SK-N-SH (cell line): ENCODE results near the gene RAB1A. TPM values are rescaled to one million over a fixed set of nuclear protein-coding genes. Genes with fewer than 3 reads are reported as not detected.
"Not testable (repeated sequence)": the region's sequence is repeated elsewhere in the genome, so short reads cannot be mapped to it uniquely, and the experiment has no call there.

Source experiments
- CTCF ChIA-PET: fragments of 300-600, 350-600 bp; formaldehyde crosslinking; extraction: SDS; loops from one replicate; lab custom pipeline; 2021; lab: Yijun Ruan, JAX
- POLR2A ChIA-PET: fragments of 350-600 bp; sonication (Branson Sonifier 250); formaldehyde crosslinking; extraction: SDS; loops from one replicate; lab custom pipeline; 2020; ENCODE audit warnings: antibody characterized with exemption, inconsistent platforms; lab: Yijun Ruan, JAX
- DNase-seq: peaks from one replicate; pipeline ENCODE4 v3.0.0; 2012
- H2AFZ ChIP-seq: fragments of 200-600 bp; sonication (generic); 2 replicates; pipeline ENCODE4 v1.8.1; 2016; ENCODE audit warnings: antibody characterized with exemption, mild to moderate bottlenecking, low read depth
- H3F3A ChIP-seq: fragments of 200-600 bp; sonication (generic); replicated peaks from 2 replicates; pipeline ENCODE3; 2016; ENCODE audit warnings: antibody characterized with exemption, mild to moderate bottlenecking; ENCODE audit not compliant: insufficient read depth
- H3K27ac ChIP-seq, 2 experiments: fragments of 200-500 bp in 1 of 2; fragments of 200-600 bp in 1 of 2; sonication (Bioruptor generic) in 1 of 2; sonication (generic), shearing (Covaris generic) in 1 of 2; 2 replicates each; pipeline versions ENCODE4 v1.5.1 to v1.6.1; 2014 to 2016; ENCODE audit warnings: low read depth in 2 of 2, inconsistent platforms in 1 of 2, low read length in 1 of 2, mild to moderate bottlenecking in 1 of 2, mixed read lengths in 1 of 2
- H3K27me3 ChIP-seq: fragments of 200-600 bp; sonication (generic), shearing (Covaris generic); 2 replicates; pipeline ENCODE4 v1.6.1; 2016; ENCODE audit warnings: mixed run types; ENCODE audit not compliant: insufficient read depth
- H3K36me3 ChIP-seq, 2 experiments: fragments of 200-500 bp in 1 of 2; fragments of 200-600 bp in 1 of 2; sonication (Bioruptor generic) in 1 of 2; sonication (generic) in 1 of 2; replicated peaks in 1 of 2; 2 replicates each; pipeline versions ENCODE3 to v1.5.1; 2014 to 2016; ENCODE audit warnings: low read length in 1 of 2, mild to moderate bottlenecking in 1 of 2; ENCODE audit not compliant: insufficient read depth in 2 of 2, control insufficient read depth in 1 of 2
- H3K4me1 ChIP-seq, 2 experiments: fragments of 200-500 bp in 1 of 2; fragments of 200-600 bp in 1 of 2; sonication (Bioruptor generic) in 1 of 2; sonication (generic), shearing (Covaris generic) in 1 of 2; 2 replicates each; pipeline versions ENCODE4 v1.5.1 to v1.6.1; 2014 to 2016; ENCODE audit warnings: low read depth in 1 of 2, low read length in 1 of 2, mixed run types in 1 of 2; ENCODE audit not compliant: insufficient read depth in 2 of 2, control insufficient read depth in 1 of 2
- H3K4me2 ChIP-seq: fragments of 200-600 bp; sonication (generic), shearing (Covaris generic); 2 replicates; pipeline ENCODE4 v1.6.1; 2017; ENCODE audit warnings: mixed run types
- H3K4me3 ChIP-seq, 2 experiments: fragments of 200-500 bp in 1 of 2; fragments of 200-600 bp in 1 of 2; sonication (Bioruptor generic) in 1 of 2; sonication (generic), shearing (Covaris generic) in 1 of 2; 2 replicates each; pipeline versions ENCODE4 v1.5.1 to v1.8.1; 2014 to 2016; ENCODE audit warnings: low read depth in 2 of 2, inconsistent platforms in 1 of 2, low read length in 1 of 2, mild to moderate bottlenecking in 1 of 2, mixed read lengths in 1 of 2, moderate library complexity in 1 of 2
- H3K79me2 ChIP-seq: fragments of 200-600 bp; sonication (generic); 2 replicates; pipeline ENCODE4 v1.8.1; 2017; ENCODE audit warnings: mild to moderate bottlenecking; ENCODE audit not compliant: insufficient read depth
- H3K9ac ChIP-seq: fragments of 200-600 bp; sonication (generic); 2 replicates; pipeline ENCODE4 v1.6.1; 2017; ENCODE audit warnings: mixed run types
- H3K9me2 ChIP-seq: fragments of 200-600 bp; sonication (generic); 2 replicates; pipeline ENCODE4 v1.6.1; 2017; ENCODE audit warnings: mixed run types
- H3K9me3 ChIP-seq: fragments of 200-600 bp; sonication (generic); 2 replicates; pipeline ENCODE4 v1.6.1; 2017; ENCODE audit warnings: mixed run types, mild to moderate bottlenecking, moderate library complexity
- H4K20me1 ChIP-seq: fragments of 200-600 bp; sonication (generic); 2 replicates; pipeline ENCODE4 v1.6.1; 2017; ENCODE audit warnings: mild to moderate bottlenecking, mixed run types; ENCODE audit not compliant: insufficient read depth
- CHD2 ChIP-seq: fragments of 150-350 bp; IDR thresholded peaks from 2 replicates; pipeline ENCODE4 v1.6.1; 2018; ENCODE audit warnings: low read length; ENCODE audit not compliant: partially characterized antibody
- CTCF ChIP-seq: fragments of 200-600 bp; sonication (generic); IDR thresholded peaks from 2 replicates; pipeline ENCODE4 v1.6.1; 2017; ENCODE audit warnings: antibody characterized with exemption, mild to moderate bottlenecking, moderate library complexity
- ELF1 ChIP-seq: IDR thresholded peaks from 2 replicates; pipeline ENCODE4 v1.4.0; 2012
- EP300 ChIP-seq, 2 experiments: IDR thresholded peaks; 2 replicates each; pipeline versions ENCODE4 v1.4.0 to v1.6.1; 2012; ENCODE audit warnings: borderline replicate concordance in 1 of 2, low read depth in 1 of 2, low read length in 1 of 2
- EZH2phosphoT487 ChIP-seq: fragments of 200-600 bp; sonication (generic); IDR thresholded peaks from 2 replicates; pipeline ENCODE4 v1.6.1; 2017; ENCODE audit warnings: low read depth, mixed run types, mild to moderate bottlenecking, antibody characterized with exemption, moderate library complexity, borderline replicate concordance
- IRF3 ChIP-seq: fragments of 150-350 bp; IDR thresholded peaks from 2 replicates; pipeline ENCODE4 v1.6.1; 2016; ENCODE audit warnings: mild to moderate bottlenecking, low read depth, low read length
- NRF1 ChIP-seq: IDR thresholded peaks from 2 replicates; pipeline ENCODE4 v1.6.1; 2012; ENCODE audit warnings: low read depth, mild to moderate bottlenecking, low read length
- RAD21 ChIP-seq: IDR thresholded peaks from 2 replicates; pipeline ENCODE4 v1.6.1; 2012; ENCODE audit warnings: mild to moderate bottlenecking, low read length
- RCOR1 ChIP-seq: fragments of 150-350 bp; IDR thresholded peaks from 2 replicates; pipeline ENCODE4 v1.6.1; 2017; ENCODE audit warnings: antibody characterized with exemption, low read length
- RFX5 ChIP-seq: IDR thresholded peaks from 2 replicates; pipeline ENCODE4 v1.6.1; 2012; ENCODE audit warnings: mild to moderate bottlenecking, improper control_type of control experiment, low read length
- SIN3A ChIP-seq: IDR thresholded peaks from 2 replicates; pipeline ENCODE4 v1.6.1; 2012; ENCODE audit warnings: low read depth, mild to moderate bottlenecking, low read length, moderate library complexity, borderline replicate concordance
- SMC3 ChIP-seq: IDR thresholded peaks from 2 replicates; pipeline ENCODE4 v1.6.1; 2012; ENCODE audit warnings: low read depth, low read length, improper control_type of control experiment
- TAF1 ChIP-seq: IDR thresholded peaks from 2 replicates; pipeline ENCODE4 v1.6.1; 2012; ENCODE audit warnings: low read depth, mild to moderate bottlenecking, low read length, moderate library complexity, borderline replicate concordance
- TCF12 ChIP-seq: IDR thresholded peaks from 2 replicates; pipeline ENCODE4 v1.4.0; 2012
- YY1 ChIP-seq: IDR thresholded peaks from 2 replicates; pipeline ENCODE4 v1.4.0; 2012; ENCODE audit warnings: low read depth, mild to moderate bottlenecking
- WGBS: methylation state at CpG from one replicate; pipeline ENCODE4 v1.1.6; 2017; ENCODE audit warnings: low lambda C conversion rate; 5-methylcytosine and 5-hydroxymethylcytosine counted together
- polyA plus RNA-seq, 3 experiments: library from polyadenylated mRNA; depleted of rRNA; stranded (reverse); fragments of >200 nt; gene quantifications; 2 replicates each; pipeline ENCODE4 v1.2.3, GENCODE V29; 2012

RAB1A gene
- polyA plus RNA-seq, 1 of the 3 experiments (the other 2 are of a cell fraction), result 113 TPM

- TF ChIP-seq EZH2phosphoT487, result no peak
- no peak for TF ChIP-seq CTCF
- TF ChIP-seq EP300 (IDR thresholded peaks at IDR 0.05; ENCODE audit: borderline replicate concordance in 1 of 2, low read depth in 1 of 2, low read length in 1 of 2), result no peak
- TF ChIP-seq NRF1, result no peak
- TF ChIP-seq TCF12, result no peak
- TF ChIP-seq YY1, result no peak
- TF ChIP-seq RCOR1, result no peak
- no peak for TF ChIP-seq ELF1
- TF ChIP-seq TAF1, result no peak
- no peak for TF ChIP-seq RAD21
- TF ChIP-seq RFX5, result no peak
- TF ChIP-seq SIN3A, result no peak
- TF ChIP-seq SMC3, result no peak
- TF ChIP-seq CHD2, result no peak
- TF ChIP-seq IRF3, result no peak
- TF ChIP-seq, all 33 proteins: peak for 0
- Histone ChIP-seq H3K9ac (no peak overlapping the region), H3K79me2 (no peaks in the 10 kb centered on the region), H3K4me1 (no peaks in the 10 kb centered on the region), H3K4me3 (no peak overlapping the region), H3K9me3 (no peaks in the 10 kb centered on the region), H2AFZ (no peak overlapping the region), H3K27me3 (no peaks in the 10 kb centered on the region), H3K4me2 (no peak overlapping the region), H3K27ac (no peak overlapping the region), H4K20me1 (no peaks in the 10 kb centered on the region), H3K9me2 (no peaks in the 10 kb centered on the region), H3F3A (no peaks in the 10 kb centered on the region), H3K36me3 (no peaks in the 10 kb centered on the region)
- ChIA-PET POLR2A (no interaction called here), CTCF (interaction anchor here (1.5 kb wide), 1 partner anchor 13 kb away, joined by 5 read pairs; no protein-coding TSS in a partner anchor)
- DNase-seq, result no peak
- WGBS, result 92% methylated on average over 12 of the region's 12 CpGs
These were observed 43.3 kb upstream of the RAB1A start for GRCh38 chr2:65172994-65173790.

GRCh38 chr2:65170611-65171477 lies 40.9 kb upstream of the RAB1A start:
- H3K27me3 ChIP-seq, H2AFZ ChIP-seq, H3K4me3 ChIP-seq, H3K27ac ChIP-seq, H3F3A ChIP-seq, DNase-seq, POLR2A ChIA-PET, H3K9me3 ChIP-seq, H3K79me2 ChIP-seq, H3K4me2 ChIP-seq, H4K20me1 ChIP-seq, H3K9me2 ChIP-seq, H3K9ac ChIP-seq, H3K36me3 ChIP-seq, H3K4me1 ChIP-seq: not testable (repeated sequence)
- CTCF ChIA-PET, result interaction anchor here (0.8 to 2.4 kb wide), 4 partner anchors 8 to 180 kb away, joined by 3 to 12 read pairs (median 4); no protein-coding TSS in a partner anchor
- 84% methylated on average over 14 of the region's 14 CpGs for WGBS
